Esophagus squamous epithelium (tissue), 5 donors: Measurements from ENCODE around the gene HAO2. TPM values are rescaled to one million over a fixed set of nuclear protein-coding genes. Genes with fewer than 3 reads are reported as not detected.

ENCODE experiments used
- DNase-seq: peaks from one replicate; lab custom pipeline; 2025; lab: John Stamatoyannopoulos, UW
- H3K27ac ChIP-seq, 4 donors: fragments of 200-600 bp; sonication (generic); one replicate each; pipeline ENCODE4 v1.5.1; 2016 to 2019; ENCODE audit warnings: mild to moderate bottlenecking in 1 of 4
- H3K27me3 ChIP-seq, 4 donors: fragments of 200-600 bp; sonication (generic); 1 replicate in 3 of 4; 2 replicates in 1 of 4; pipeline versions ENCODE4 v1.5.1 to v1.6.0; 2017 to 2021; ENCODE audit warnings: antibody characterized with exemption in 1 of 4
- H3K36me3 ChIP-seq, 3 donors: fragments of 200-600 bp; sonication (generic); one replicate each; pipeline ENCODE4 v1.5.1; 2016 to 2019
- H3K4me1 ChIP-seq, 3 donors: fragments of 200-600 bp; sonication (generic); one replicate each; pipeline ENCODE4 v1.5.1; 2017 to 2019
- H3K4me3 ChIP-seq, 4 donors: fragments of 200-600 bp; sonication (generic); 1 replicate in 3 of 4; 2 replicates in 1 of 4; pipeline ENCODE4 v1.5.1; 2016 to 2019; ENCODE audit warnings: mild to moderate bottlenecking in 2 of 4, moderate library complexity in 1 of 4
- H3K9me3 ChIP-seq, 3 donors: fragments of 200-600 bp; sonication (generic); one replicate each; pipeline ENCODE4 v1.5.1; 2016 to 2019
- POLR2A ChIP-seq, 4 donors: fragments of 450-650 bp; IDR thresholded peaks; one replicate each; pipeline ENCODE4 v1.6.1; 2017; ENCODE audit warnings: antibody characterized with exemption in 4 of 4, mild to moderate bottlenecking in 4 of 4, moderate library complexity in 3 of 4
- WGBS, 2 donors: methylation state at CpG; one replicate each; pipeline ENCODE4 v1.1.5; 2018; 5-methylcytosine and 5-hydroxymethylcytosine counted together
- intact Hi-C: fragments of 100-400 bp; cut with DNase I; formaldehyde crosslinking; loops from one replicate; pipeline ENCODE4 v1.15.0; 2022
- total RNA-seq, 4 donors: library from RNA; depleted of rRNA; stranded (reverse); fragments of >200 nt; gene quantifications; one replicate each; pipeline ENCODE4 v1.1.0, GENCODE V29; 2016
- TF ChIP-seq, protein P1 (sequence below), 6 experiments: fragments of 450-650 bp in 4 of 6; fragments of 200-600 bp in 2 of 6; sonication (generic) in 2 of 6; IDR thresholded peaks; one replicate each; pipeline ENCODE4 v1.5.1; 2016 to 2019; ENCODE audit warnings: antibody characterized with exemption in 6 of 6, mild to moderate bottlenecking in 4 of 6, moderate library complexity in 4 of 6
- donor health status: DM: yes; HTN: yes; CAD: no.

Gene HAO2
- total RNA-seq, 4 donors from 2014 or later, result not detected

DNA sequence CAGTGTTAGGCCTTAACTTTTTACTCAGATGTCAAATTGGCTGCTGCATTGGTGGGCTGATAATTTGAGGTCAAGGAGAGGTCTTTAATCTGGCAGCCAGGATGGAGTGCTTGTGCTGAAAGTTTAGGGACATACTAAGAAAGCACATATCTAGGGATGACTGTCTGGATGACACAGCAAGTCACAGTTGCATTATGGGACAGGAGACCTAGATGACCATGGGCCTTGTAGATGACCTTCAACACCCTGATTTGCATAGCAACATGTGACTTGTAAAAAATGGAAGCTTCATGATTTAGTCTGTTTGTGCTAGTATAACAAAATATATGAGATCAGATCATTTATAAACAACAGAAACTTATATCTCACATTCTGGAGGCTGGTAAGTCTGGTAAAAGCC, 28.4 kb downstream of the HAO2 start:
- TF ChIP-seq, protein P1, sequence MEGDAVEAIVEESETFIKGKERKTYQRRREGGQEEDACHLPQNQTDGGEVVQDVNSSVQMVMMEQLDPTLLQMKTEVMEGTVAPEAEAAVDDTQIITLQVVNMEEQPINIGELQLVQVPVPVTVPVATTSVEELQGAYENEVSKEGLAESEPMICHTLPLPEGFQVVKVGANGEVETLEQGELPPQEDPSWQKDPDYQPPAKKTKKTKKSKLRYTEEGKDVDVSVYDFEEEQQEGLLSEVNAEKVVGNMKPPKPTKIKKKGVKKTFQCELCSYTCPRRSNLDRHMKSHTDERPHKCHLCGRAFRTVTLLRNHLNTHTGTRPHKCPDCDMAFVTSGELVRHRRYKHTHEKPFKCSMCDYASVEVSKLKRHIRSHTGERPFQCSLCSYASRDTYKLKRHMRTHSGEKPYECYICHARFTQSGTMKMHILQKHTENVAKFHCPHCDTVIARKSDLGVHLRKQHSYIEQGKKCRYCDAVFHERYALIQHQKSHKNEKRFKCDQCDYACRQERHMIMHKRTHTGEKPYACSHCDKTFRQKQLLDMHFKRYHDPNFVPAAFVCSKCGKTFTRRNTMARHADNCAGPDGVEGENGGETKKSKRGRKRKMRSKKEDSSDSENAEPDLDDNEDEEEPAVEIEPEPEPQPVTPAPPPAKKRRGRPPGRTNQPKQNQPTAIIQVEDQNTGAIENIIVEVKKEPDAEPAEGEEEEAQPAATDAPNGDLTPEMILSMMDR (IDR thresholded peaks at IDR 0.05), result no peak
- TF ChIP-seq POLR2A (IDR thresholded peaks at IDR 0.05), result no peak
- intact Hi-C loops, result no loop called here
- Histone ChIP-seq H3K4me3 (no peak overlapping the region), H3K36me3 (no peaks in the 10 kb centered on the region), H3K27ac (no peak overlapping the region), H3K9me3 (no peaks in the 10 kb centered on the region), H3K4me1 (no peaks in the 10 kb centered on the region), H3K27me3 (peaks cover 0 to 4% (median 0%) of the 10 kb centered on the region in 4 donors)
- DNase-seq, result no peak

DNA sequence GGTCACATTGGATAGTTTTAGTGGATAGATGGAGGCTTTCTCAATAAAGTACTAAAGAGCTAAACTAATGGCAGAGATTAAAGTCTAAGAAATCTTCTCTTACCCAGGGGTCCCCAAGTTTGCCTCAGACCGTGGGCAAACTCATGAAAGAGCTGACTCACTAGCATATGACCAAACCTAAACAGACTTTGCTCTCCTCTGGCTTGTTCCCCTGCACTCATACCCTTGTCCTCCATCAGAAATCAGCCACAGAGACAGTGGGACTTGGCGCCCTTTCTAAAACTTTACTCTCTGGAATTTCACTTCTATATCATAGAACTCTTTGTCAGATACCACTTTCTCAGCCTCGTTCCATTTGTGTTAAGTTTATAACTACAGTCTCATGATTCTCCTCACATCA, 29.4 kb downstream of the HAO2 start:
- whole genome bisulfite sequencing, 2 donors, result 67 to 74% methylated on average over 3 of the region's 3 CpGs
- intact Hi-C loops, result no loop called here
- H3K36me3 ChIP-seq, result no peaks in the 10 kb centered on the region
- H3K4me3 ChIP-seq, result no peak overlapping the region
- peaks cover 0 to 4% (median 0%) of the 10 kb centered on the region in 4 donors for H3K27me3 ChIP-seq
- H3K4me1 ChIP-seq, result no peaks in the 10 kb centered on the region
- no peaks in the 10 kb centered on the region for H3K9me3 ChIP-seq
- TF ChIP-seq, protein P1 (IDR thresholded peaks at IDR 0.05), result no peak
- TF ChIP-seq POLR2A (IDR thresholded peaks at IDR 0.05), result no peak
- DNase-seq, result no peak
- H3K27ac ChIP-seq, result no peak overlapping the region

DNA sequence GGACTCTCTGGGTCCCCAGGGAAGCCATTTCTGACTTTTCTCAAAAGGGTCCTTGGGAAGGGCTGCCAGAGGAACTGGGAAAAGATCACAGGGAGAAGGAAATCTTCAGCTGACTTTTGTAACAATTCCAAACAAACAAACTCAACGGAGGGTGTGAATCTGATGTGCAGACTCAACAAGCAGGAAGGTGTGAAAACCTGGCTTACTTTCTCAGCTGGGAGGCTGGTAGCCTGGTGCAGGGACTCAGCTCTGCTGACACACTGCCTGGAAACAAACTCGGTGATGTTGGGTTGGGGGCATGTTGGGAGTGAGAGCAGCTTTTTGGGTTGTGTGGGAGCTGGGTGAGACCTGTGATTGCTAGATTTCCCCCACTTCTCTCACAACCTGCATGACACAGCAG, 36.2 kb downstream of the HAO2 start:
- no peaks in the 10 kb centered on the region for H3K27me3 ChIP-seq
- TF ChIP-seq POLR2A (IDR thresholded peaks at IDR 0.05), result no peak
- TF ChIP-seq, protein P1 (IDR thresholded peaks at IDR 0.05), result no peak
- intact Hi-C loops, result no loop called here
- whole genome bisulfite sequencing, 2 donors, result 8 to 13% methylated on average over 1 to 2 of the region's 2 CpGs
- H3K4me3 ChIP-seq, result no peak overlapping the region
- no peak for DNase-seq
- no peaks in the 10 kb centered on the region for H3K9me3 ChIP-seq
- H3K36me3 ChIP-seq, result no peaks in the 10 kb centered on the region
- no peak overlapping the region for H3K27ac ChIP-seq
- no peaks in the 10 kb centered on the region for H3K4me1 ChIP-seq

DNA sequence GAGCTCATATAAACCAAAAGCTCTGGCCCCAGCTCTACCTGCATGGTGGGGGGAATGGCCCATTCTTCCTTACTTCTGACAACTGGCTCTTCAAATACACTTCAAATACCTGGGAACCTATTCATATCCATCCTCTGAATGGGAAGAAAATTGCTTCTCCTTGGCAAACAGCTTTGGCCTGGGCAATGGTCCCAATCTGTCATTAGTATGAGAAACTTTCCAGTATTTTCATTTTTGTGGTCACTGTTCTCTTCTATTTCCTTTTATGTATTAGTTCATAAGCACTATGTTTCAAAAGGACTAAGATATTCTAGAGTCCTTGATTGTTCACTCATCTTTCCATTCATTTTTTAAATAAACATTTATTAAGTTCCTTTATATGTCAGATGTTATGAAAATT, 41.1 kb downstream of the HAO2 start:
- no peaks in the 10 kb centered on the region for H3K4me1 ChIP-seq
- intact Hi-C loops, result no loop called here
- H3K9me3 ChIP-seq, result no peaks in the 10 kb centered on the region
- no peak overlapping the region for H3K4me3 ChIP-seq
- no peaks in the 10 kb centered on the region for H3K27me3 ChIP-seq
- no peaks in the 10 kb centered on the region for H3K36me3 ChIP-seq
- no peak overlapping the region for H3K27ac ChIP-seq
- no peak for DNase-seq
- TF ChIP-seq, protein P1 (IDR thresholded peaks at IDR 0.05), result no peak
- no peak for TF ChIP-seq POLR2A (IDR thresholded peaks at IDR 0.05)

DNA sequence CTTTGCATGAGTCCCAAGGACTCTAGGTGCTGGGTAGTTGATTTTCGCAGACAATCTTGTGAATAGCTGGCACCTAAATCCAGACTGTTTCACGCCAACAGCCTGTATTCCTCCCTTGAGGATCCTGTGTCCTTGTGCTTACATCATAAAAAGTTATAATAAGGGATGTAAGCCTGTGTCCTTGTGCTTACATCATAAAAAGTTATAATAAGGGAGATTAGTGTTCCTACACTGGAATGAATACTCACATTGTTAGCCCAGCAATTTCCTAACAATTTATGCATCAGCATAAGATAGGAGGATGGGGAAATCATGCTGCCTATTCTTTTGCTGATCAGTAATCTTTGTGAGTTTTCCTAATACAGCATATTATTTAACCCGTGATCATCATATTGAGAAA, 42.4 kb downstream of the HAO2 start:
- WGBS, 2 donors, result 76 to 87% methylated on average over 3 of the region's 3 CpGs
- DNase-seq, result no peak
- Histone ChIP-seq H3K36me3 (no peaks in the 10 kb centered on the region), H3K9me3 (no peaks in the 10 kb centered on the region), H3K4me3 (no peak overlapping the region), H3K4me1 (no peaks in the 10 kb centered on the region), H3K27me3 (no peaks in the 10 kb centered on the region), H3K27ac (no peak overlapping the region)
- TF ChIP-seq POLR2A (IDR thresholded peaks at IDR 0.05), result no peak
- intact Hi-C loops, result no loop called here

DNA sequence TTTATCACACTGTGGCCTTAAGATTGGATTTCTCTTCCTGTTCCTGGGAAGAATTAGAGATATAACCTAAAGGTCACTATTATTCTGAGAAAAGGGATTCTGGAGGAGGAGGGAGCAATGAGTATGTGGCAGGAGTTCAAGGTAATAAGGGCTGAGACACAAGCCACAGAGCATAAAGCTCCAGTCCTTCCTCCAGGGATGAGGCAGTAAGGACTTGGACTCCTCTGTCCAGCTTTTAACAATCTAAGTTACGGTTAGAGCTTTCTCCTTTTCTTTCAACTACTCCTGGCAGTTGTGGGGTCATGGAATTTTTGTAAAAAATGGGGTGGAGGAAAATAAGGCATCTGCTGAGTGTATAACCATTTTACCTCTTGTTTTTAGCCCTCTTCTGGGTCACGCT, 46.4 kb downstream of the HAO2 start, which contains the start of gene HSD3B2:
Gene HSD3B2, plus strand, starts transcription at position 201 of the 400 bp plus-strand sequence. CDS start 270 bp downstream, outside the sequence.
- no peak for TF ChIP-seq POLR2A (IDR thresholded peaks at IDR 0.05)
- TF ChIP-seq, protein P1 (IDR thresholded peaks at IDR 0.05), result no peak
- DNase-seq, result no peak
- Histone ChIP-seq H3K4me3 (no peak within 1 kb of the TSS), H3K27ac (no peak within 1 kb of the TSS), H3K4me1 (no peaks in the 10 kb centered on the region), H3K9me3 (no peaks in the 10 kb centered on the region), H3K36me3 (no peaks in the 10 kb centered on the region), H3K27me3 (no peaks in the 10 kb centered on the region)
- 93 to 96% methylated on average over 2 of the region's 2 CpGs for WGBS, 2 donors
- intact Hi-C loops, result no loop called here
